Fibroblast of skin of right quadriceps (primary cell): ENCODE data around the gene S100A2.
"Not testable (repeated sequence)": the region's sequence is repeated elsewhere in the genome, so short reads cannot be mapped to it uniquely, and the experiment has no call there.

Experiments
- DNase-seq: peaks from one replicate; pipeline ENCODE4 v3.0.0-alpha.2; 2013

S100A2 gene

DNA sequence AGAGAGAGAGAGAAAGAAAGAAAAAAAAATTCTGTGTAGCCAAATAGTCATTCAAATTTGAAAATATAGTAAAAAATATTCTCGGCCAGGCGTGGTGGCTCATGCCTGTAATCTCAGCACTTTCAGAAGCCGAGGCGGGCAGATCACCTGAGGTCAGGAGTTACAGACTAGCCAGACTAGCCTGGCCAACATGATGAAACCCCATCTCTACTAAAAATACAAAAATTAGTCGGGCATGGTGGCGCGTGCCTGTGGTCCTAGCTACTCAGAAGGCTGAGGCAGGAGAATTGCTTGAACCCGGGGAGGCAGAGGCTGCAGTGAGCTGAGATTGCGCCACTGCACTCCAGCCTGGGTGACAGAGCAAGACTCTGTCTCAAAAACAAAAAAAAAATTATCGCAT, 22.4 kb upstream of the S100A2 start:
- DNase-seq: not testable (repeated sequence)

DNA sequence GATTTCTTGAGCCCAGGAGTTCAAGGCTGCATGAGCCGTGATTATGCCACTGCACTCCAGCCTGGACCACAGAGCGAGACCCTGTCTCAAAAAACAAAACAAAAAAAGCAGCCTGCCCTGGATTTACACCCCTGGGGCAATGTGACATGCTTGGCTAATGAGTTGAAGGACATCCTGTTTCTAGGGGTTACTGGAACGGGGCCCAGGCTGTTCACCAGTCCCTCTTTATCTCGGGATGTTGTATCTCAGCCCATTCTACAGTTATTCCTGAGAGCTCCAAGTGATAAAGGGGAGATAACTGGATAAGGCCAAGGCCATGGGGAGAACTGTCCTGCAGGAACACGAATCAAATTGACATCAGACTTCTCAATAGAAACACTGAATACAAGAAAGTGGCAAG, 21.7 kb upstream of the S100A2 start:
- no peak for DNase-seq

DNA sequence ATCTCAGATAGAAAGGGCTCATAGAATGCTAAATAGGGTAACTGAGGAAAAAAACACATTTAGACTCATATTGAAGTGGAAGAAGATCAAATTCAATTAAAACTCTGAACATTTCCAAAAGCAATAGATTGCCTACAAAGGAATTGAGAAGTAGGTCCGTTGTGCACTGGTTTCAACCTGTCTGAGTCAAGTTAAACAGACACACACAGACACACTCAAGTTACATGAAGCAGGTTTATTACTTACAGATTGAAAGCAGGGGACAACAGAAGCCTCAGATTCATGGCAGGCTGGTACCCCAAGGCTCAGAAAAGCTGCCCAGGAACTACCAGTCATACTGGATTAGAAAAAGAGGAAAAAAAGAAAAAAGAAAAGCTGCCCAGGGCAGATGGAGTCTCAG, 20.7 kb upstream of the S100A2 start:
- DNase-seq: no peak

DNA sequence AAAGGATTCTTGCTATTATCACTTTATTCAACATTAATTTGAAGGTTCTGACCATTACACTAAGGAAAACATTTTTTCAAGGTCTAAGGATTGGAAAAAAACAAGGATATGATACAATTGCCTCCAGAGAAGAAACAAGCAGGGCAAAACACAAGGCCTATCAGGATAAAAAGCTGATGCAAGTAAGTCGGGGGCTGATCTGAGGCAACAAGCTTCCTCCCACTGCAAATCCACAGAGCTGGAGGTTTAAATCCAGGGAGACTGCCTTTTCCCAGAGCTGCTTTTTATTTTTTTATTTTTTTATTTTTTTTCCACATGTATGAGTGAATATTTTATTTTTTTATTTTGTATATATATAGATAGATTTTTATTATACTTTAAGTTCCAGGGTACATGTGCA, 19.4 kb upstream of the S100A2 start:
- DNase-seq: no peak

DNA sequence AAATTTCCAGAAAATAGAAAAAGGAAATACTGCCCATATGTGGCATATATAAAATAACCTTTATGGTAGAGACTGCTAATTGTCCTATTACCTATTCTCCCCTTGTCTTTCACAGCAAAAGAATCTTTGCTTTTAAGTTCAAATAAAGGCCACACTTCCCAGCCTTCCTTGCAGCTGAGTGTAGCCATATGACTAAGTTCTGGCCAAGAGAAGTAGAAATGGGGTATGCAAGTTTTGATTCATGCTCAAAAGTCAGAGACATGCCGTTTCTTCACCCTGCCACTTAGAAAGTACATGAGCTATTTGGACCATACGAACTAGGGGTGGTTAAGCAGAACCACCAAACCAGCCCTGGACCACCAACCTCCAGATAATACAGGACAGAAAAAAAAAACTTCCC, 18.3 kb upstream of the S100A2 start:
- DNase-seq: peak; percentile 26

DNA sequence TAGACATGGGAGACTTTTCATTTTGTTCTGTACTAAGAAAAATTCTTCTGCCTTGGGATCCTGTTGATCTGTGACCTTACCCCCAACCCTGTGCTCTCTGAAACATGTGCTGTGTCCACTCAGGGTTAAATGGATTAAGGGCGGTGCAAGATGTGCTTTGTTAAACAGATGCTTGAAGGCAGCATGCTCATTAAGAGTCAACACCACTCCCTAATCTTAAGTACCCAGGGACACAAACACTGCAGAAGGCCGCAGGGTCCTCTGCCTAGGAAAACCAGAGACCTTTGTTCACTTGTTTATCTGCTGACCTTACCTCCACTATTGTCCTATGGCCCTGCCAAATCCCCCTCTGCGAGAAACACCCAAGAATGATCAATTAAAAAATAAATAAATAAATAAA, 17.9 kb upstream of the S100A2 start:
- not testable (repeated sequence) for DNase-seq

DNA sequence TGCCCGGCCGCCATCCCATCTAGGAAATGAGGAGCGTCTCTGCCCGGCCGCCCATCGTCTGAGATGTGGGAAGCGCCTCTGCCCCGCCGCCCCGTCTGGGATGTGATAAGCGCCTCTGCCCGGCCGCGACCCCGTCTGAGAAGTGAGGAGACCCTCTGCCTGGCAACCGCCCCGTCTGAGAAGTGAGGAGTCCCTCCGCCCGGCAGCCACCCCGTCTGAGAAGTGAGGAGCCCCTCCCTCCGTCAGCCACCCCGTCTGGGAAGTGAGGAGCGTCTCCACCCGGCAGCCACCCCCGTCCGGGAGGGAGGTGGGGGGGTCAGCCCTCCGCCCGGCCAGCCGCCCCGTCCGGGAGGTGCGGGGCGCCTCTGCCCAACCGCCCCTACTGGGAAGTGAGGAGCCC, 17.2 kb upstream of the S100A2 start:
- not testable (repeated sequence) for DNase-seq

DNA sequence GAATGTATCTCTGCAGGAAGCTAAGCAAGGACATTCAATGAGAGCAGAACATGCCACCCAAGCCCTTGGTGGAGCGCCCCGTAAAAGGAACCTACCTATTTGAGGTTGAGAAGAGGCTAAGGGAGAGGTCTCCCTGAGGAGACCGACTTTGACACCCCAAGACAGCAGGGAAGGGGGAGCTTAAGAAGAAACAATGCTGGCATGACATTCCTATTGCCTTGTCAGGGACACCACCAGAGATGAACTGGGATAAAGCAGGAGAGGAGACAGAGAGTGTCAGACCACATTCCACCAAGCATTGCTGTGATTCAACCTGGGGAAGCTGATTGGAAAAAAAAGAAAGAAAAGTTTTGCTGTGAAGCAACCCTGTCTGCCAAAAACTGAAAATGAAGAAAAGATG, 13.3 kb upstream of the S100A2 start:
- peak; percentile 48 for DNase-seq

DNA sequence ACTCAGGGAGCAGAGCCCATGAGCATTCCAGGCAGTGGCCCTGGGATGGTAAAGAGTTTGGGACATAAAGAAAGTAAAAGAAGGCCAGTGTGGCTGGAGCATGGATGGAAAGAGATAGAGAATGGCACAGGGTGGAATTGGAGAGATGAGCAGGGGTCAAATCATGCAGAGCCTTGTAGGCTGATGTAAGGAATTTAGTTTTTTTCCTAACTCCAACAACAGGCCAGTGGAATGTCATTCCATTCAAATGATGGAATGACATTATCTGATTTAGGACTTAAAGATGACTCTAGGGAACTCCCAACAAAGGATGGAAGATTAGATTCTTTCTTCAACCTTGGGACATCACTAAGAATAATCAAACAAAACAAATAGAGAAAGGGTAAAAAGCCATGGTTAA, 12.8 kb upstream of the S100A2 start:
- DNase-seq: peak; percentile 76

DNA sequence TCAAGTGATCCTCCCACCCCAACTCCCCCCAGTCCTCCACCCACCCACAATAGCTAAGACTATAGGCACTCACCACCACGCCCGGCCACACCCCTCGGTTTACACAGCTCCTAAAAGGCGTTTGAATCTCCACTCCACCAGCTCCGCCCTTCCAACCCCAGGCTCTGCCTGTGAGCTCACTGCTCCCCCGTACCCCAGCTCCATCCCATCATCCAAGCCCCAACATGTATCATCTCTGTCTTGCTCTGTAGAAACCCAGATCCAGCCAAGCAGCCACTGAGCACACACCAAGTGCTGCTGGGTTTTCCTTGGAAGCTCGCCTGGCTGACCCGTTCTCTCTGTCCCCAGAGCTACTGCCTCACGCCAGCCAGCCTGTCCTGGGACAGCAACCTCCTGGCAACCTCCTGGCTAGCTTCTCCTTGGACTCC, 12.0 kb upstream of the S100A2 start:
- no peak for DNase-seq

DNA sequence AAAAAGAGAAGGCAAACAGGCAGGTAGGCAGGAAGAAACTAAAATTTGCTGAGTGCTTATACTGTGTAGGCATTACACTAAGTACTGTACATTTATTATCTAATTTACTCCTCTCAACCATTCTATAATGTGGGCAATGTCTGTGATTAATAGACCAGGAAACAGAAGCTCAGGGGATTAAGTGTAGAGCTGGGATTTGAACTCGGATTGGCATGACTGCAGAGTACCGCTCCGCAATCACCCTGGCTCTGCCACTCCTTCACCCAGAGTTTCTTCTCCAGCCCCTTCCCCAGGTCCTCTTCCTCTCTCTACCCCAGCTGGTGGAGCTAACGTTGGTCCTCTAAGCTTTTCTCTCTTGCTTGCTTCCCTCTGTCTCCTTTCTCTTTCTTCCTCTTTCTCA, 11.5 kb upstream of the S100A2 start:
- DNase-seq: no peak

DNA sequence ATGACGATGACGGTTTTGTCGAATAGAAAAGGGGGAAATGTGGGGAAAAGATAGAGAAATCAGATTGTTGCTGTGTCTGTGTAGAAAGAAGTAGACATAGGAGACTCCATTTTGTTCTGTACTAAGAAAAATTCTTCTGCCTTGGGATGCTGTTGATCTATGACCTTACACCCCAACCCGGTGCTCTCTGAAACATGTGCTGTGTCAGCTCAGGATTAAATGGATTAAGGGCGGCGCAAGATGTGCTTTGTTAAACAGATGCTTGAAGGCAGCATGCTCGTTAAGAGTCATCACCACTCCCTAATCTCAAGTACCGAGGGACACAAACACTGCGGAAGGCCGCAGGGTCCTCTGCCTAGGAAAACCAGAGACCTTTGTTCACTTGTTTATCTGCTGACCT, 9.9 kb upstream of the S100A2 start:
- not testable (repeated sequence) for DNase-seq

DNA sequence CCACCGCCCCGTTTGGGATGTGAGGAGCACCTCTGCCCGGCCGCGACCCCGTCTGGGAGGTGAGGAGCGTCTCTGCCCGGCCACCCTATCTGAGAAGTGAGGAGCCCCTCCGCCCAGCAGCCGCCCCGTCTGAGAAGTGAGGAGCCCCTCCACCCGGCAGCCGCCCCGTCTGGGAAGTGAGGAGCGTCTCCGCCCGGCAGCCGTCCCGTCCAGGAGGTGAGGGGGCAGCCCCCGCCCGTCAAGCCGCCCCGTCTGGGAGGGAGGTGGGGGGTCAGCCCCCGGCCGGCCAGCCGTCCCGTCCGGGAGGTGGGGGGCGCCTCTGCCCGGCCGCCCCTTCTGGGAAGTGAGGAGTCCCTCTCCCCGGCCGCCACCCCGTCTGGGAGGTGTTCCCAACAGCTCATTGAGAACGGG, 9.4 kb upstream of the S100A2 start:
- DNase-seq: not testable (repeated sequence)

DNA sequence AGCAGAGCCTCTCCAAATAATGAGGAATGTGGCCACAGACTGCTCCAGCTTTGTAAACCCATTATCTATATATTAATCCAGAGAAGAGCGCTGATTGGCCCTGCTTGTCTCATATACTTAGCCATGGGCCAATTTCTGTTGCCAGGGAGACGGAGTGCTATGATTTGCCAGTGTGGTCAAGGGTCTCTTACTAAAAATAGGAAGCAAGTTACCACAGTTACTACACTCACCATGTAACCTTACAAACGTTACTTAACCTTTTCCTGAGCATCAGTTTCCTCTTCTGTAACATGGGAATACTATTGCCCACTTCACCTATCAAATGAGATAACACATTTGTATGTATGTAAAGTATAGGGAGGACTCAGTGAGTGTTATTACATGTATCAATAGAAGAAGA, 7.7 kb upstream of the S100A2 start:
- DNase-seq: peak; percentile 24

DNA sequence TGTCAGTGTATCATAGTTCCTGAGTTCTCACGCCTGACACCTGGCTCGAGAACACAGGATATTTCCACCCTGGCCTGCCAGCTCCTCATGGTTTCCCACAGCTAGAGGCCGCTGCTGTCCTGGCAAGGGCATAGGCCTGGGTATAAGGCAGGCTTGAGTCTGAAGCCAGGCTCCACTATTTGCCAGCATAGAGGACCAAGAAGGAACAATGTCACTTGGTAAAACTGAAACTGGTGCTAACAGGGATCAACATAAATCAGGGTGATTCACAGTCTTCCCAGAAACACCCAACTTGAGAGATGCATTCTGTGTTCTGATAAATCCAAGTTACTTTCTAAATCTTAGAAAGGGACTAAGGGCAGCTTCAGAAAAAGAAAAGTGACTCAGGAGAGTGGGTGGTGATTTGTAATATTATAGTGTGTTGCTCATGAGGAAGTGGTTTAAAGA, 6.9 kb upstream of the S100A2 start:
- DNase-seq: peak; percentile 85

DNA sequence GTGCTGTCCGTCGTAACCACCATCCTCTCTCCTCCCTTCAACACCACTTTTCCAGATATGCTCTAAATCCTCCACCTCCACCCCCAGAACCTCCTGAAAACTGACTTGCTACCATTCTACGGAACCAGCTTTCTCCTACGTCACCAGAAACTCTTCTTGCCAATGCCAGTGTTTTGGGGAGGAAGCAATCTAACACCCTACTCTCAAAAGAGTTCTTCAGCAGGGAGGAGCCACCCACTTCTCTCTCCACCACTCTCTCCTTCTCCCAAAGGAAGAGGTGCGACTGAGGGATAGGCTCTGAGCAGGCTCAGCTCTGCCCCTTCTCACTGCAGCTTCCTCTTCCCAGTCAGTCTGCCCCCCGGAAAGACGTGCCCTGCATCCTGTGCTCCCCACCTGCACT, 6.1 kb upstream of the S100A2 start:
- no peak for DNase-seq

DNA sequence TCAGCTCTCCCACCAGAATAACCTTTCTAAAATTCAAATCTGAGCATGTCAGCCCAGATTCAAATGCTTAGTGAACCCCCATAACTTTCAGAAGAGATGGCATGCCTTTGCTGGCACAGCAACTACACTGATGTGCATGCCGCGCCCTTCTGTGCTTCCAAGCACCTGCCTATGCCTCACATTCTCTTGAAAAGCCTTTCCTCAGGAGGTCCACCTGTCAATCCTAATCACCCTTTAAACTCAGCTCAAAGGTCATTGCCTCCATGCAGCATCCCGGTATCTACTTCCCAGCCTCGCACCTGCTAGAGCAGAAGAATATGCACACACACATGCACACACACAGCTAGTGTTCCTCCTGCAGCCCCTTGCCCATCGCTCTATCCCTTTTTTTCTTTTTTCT, 5.2 kb upstream of the S100A2 start:
- DNase-seq: no peak

DNA sequence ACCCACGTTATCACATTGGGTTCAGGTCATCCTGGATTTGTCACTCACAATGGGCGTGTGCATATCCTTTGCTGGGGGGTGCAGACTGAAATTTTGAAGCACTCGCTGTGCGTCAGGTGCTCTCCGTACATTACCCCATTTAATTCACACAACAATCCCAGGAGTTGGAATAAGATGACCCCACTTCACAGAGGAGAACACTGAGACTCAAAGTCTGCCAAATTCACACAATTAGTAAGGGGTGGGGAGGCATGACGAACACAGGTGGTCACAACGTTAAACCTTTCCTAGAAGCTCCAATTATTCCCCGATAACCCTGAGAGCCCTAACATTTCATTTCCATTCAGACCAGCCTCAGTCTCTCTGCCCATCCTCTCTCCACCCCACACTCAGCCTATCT, 3.8 kb upstream of the S100A2 start:
- no peak for DNase-seq

DNA sequence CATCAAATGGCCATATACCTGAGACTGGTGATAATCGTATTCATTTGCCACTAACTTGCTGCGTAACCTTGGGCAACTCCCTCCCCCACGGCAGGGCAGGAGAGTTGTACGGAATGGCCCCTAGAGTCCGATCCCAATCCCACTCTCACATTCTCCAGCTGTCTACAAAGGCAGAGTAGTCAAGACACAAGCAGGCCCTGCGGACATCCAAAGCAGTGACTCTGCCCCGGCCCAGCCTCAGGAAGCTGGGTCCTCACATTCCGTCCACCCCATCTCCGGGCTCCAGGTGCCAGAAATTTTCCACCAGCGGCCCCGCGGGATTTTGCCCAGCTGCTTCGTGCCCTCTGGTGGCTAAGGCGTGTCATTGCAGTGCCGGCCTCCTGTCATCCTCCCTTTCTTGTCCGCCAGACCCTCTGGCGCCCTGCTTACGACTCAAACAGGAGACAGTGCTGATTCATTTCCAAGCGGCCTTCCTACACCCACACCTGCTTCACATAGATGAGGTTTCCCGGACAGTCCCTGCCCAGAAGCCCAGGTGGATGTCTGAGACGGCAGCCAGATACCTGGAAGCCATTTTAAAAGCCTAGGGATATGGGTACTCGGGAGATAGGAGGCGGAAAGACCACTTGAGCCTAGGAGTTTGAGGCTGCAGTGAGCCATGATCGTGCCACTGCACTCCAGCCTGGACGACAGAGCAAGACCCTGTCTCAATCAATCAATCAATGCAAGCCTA, 2.9 kb upstream of the S100A2 start:
- DNase-seq: peak; percentile 86

DNA sequence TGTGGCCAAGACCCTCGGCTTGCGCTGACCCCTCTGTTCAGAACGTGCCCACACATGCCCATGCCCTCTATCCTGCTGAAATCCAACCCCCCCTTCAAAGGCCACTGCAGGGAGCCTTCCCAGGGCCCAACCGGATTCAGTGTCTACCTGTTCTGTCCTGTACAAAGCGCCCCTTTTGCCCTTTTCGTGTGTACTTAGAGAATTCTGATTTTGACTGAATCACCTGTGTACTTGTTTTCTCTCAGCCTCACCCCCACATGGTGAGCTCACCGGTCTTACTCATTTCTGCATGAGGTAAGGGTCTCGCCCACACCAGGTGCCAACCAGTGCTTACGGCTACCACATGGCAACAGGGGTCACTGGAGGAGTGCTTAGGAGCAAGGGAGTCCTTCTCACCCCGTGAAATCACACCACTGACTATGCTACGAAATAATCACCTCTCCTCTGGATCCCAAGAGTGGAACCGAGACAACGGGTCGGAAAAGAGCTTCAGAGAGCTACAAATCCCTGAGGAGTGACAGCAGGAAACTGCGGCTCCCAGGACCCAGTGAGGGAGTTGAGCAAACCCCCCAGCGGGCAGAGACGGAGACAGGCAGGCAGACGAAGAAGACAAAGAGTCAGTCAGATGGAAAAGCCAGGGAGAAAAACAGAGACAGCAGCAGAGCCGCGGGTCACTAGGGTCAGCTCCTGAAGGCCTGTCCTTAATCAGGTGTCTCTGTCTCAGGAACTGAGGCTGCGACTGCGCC, 2.1 kb upstream of the S100A2 start:
- peak; percentile 24 for DNase-seq

DNA sequence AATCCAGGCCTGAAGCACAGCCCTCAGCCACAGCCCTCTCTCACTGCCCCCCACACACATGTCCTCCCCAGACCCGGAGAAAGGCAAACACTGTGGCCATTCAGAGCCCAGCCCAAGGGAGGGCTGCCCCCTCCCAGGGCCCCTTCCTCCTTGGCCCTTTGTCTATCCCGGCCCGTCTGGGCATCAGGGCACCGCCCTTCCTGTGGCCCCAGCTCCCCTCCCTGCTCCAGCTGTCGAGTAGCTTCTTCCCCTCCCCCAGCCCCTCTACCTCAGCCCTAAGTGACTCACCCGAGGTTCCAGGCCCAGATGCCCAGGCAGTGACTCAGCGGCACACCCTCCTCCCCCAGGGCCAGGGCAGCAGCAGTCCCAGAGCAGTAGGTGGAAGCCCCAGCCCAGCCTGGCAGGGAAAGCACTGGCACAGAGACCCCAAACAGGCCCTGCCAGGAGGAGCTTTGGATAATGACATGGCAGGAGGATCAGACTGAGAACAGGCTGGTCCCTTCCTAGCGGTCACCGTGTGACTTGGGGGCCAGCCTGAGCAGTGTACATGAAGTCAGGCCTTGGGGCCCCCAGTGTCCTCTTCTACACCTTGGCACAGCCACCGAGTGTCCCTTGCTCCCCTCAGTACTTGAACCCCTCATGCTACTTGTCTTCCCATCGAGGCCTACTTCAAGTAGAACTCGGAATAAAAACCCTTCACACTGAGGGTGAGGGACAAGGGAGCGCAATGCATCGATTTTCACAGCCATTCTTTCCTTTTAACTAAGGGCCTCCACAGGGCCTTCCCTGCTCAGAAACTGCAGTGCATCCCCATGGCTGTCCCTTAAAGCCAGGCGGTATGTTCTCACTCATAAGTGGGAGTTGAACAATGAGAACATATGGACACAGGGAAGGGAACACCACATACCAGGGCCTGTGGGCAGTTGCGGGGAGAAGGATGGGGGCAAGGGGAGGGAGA, 1.0 kb upstream of the S100A2 start:
- DNase-seq: peak; percentile 99

DNA sequence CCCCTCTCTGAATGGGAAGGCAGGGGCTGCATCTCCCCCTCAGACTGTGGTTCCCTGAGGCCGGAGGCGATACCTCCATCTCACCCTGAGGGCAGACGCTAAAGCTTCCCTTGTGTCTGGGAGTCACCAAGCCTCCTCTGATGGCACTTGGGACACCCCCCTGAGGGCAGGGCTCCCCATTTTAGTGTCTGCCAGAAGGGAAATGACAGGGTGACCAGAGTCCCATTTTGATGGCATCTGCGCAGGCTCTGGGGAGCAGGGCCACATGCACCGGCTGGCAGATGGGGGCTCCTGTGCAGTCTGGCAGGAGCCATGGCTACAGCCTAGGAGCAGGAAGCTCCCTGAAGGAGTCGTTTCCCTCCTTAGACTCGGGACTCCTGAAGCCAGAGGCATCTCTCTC, 1.7 kb downstream of the S100A2 start:
- no peak for DNase-seq

DNA sequence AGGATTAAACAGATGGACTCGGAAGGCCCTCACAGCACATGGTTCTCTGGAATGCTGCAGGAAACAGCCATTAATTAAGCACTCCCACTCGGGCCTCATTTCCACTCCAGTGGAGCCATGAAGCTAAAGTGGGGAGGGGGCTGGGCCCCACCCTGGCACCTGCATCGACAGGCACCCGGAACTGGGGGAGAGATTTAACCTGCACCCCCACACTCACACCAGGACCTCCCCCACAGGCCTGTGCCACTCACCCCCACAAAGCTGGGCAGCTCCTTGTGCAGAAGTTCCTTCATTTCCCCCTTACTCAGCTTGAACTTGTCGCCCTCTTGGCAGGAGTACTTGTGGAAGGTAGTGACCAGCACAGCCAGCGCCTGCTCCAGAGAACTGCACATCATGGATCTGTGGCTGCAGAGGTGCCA, 2.2 kb downstream of the S100A2 start:
- DNase-seq: no peak
